ENCODE results near the gene TPX2.

DNA sequence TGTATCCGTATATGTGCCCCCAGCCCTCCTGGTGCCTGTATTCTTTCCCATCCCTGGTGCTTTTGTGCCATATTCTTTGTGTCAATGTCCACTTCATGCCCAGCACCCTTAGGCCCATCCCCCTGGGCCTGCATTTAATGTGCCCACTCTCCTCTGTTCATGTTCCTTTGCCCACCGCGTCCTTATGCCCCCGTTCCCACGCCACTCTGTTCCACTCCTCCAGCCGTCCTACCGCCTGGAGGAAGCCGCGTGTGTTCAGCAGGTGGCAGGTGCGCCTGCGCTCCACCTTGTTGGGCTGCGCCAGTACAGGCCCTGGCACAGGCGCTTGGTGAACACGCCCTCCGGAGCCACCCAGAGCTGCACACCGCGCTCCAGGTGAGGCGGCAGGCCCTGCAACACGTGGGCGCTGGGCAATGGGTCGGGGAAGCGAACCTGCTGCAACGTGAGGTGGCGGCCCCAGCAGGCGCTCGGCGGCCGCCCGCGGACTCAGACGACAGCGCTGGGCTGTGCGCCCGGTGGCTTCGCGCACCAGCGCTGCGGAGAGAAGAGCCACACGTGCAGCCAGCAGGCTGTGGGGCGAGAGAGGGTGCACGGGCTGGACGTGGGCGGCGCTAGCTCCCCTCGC lies 110.3 kb downstream of the TPX2 start:
- TF ChIP-seq, protein P1, sequence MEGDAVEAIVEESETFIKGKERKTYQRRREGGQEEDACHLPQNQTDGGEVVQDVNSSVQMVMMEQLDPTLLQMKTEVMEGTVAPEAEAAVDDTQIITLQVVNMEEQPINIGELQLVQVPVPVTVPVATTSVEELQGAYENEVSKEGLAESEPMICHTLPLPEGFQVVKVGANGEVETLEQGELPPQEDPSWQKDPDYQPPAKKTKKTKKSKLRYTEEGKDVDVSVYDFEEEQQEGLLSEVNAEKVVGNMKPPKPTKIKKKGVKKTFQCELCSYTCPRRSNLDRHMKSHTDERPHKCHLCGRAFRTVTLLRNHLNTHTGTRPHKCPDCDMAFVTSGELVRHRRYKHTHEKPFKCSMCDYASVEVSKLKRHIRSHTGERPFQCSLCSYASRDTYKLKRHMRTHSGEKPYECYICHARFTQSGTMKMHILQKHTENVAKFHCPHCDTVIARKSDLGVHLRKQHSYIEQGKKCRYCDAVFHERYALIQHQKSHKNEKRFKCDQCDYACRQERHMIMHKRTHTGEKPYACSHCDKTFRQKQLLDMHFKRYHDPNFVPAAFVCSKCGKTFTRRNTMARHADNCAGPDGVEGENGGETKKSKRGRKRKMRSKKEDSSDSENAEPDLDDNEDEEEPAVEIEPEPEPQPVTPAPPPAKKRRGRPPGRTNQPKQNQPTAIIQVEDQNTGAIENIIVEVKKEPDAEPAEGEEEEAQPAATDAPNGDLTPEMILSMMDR (IDR thresholded peaks at IDR 0.05), result no peak
- TF ChIP-seq, protein P2, sequence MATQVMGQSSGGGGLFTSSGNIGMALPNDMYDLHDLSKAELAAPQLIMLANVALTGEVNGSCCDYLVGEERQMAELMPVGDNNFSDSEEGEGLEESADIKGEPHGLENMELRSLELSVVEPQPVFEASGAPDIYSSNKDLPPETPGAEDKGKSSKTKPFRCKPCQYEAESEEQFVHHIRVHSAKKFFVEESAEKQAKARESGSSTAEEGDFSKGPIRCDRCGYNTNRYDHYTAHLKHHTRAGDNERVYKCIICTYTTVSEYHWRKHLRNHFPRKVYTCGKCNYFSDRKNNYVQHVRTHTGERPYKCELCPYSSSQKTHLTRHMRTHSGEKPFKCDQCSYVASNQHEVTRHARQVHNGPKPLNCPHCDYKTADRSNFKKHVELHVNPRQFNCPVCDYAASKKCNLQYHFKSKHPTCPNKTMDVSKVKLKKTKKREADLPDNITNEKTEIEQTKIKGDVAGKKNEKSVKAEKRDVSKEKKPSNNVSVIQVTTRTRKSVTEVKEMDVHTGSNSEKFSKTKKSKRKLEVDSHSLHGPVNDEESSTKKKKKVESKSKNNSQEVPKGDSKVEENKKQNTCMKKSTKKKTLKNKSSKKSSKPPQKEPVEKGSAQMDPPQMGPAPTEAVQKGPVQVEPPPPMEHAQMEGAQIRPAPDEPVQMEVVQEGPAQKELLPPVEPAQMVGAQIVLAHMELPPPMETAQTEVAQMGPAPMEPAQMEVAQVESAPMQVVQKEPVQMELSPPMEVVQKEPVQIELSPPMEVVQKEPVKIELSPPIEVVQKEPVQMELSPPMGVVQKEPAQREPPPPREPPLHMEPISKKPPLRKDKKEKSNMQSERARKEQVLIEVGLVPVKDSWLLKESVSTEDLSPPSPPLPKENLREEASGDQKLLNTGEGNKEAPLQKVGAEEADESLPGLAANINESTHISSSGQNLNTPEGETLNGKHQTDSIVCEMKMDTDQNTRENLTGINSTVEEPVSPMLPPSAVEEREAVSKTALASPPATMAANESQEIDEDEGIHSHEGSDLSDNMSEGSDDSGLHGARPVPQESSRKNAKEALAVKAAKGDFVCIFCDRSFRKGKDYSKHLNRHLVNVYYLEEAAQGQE (IDR thresholded peaks at IDR 0.05; ENCODE audit: insufficient read depth in 1 of 2, low read depth in 2 of 2, low read length in 1 of 2), result no peak

All from Panc1 (cell line).